GM19193 (cell line): ENCODE data around the gene GPR158.

ENCODE experiments used
- POLR2A ChIP-seq: IDR thresholded peaks from 4 replicates; pipeline ENCODE4 v1.6.1; 2011; ENCODE audit not compliant: insufficient read depth, insufficient read length; ENCODE audit errors: extremely low read depth

The GPR158 gene

DNA sequence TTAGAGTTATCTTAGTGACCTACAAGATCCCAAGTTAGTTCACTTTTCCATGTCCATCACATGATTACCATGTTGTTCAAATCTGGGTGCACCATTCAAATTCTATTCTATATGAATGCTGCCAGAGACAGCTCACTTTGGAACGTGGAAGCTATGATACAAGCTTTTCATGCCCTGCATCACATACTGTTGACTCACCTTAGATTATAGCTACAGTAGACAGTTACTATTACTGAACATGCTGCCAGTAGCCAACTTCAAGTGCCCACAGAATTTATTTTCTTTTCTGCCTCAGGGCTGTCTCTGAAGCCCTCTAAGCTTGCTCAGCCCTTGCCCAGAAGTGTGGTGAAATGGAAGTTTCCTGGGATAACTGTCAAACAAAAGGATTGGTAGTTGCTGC, 231.1 kb downstream of the GPR158 start:
- TF ChIP-seq POLR2A, result no peak

GRCh38 chr10:25417611-25418010, 242.8 kb downstream of the GPR158 start:
- no peak for TF ChIP-seq POLR2A

DNA sequence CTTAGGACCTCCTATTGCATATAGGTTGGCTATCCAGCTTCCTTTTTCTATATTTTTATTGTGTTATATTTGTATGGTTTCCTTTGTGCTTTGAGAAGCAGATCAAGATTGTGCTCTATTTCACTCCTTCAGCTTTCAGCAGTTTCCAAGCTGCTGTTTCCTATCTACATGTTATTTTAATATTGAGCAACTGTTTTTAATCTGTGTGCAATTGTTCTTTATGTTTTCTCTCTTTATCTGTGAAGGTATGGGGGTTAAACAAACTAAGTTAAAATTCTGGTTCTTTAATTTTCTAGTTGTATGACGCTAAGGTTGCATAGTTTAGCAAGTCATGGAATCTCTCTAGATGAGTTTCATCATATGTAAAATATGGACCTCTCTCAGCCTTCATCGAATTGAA, 251.0 kb downstream of the GPR158 start:
- TF ChIP-seq POLR2A, result no peak

DNA sequence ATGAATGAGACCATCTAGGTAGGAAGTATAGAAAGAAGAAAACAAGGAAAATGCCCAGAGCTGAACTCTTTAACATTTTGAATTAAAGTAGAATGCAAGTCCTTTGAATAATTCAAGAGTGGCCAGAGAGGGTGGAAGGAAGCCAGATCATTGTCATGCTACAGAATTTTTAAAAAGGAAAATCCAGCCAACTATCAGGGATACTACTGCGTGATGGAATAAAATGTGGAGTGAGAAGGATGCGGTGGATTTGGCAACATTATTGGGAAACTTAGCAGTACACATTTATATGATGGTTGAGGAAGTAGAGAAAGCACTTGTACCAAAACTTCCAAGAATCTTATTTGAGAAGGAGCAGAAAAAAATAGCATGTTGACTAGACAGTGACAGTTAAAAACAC, 261.6 kb downstream of the GPR158 start:
- no peak for TF ChIP-seq POLR2A

DNA sequence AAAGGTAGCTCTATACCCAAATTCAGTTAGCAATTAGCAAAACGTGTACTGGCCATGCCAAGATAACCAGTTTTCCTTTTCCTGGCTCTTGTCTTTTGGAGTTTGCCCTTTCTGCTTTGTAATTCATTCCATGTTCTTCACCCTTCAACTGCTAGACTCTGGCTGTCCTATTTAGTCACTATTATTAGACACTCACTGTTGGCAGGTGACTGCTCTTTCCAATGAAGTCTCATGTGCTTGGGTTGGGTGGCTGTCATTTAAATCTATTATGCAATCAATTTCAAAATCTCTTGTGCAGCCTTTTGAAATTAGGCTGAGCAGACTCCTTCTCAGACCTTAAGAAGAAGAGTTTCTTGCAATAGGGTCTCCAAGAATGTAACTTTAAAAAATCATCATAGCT, 266.5 kb downstream of the GPR158 start:
- TF ChIP-seq POLR2A, result no peak

GRCh38 chr10:25444266-25444665, 269.5 kb downstream of the GPR158 start:
- no peak for TF ChIP-seq POLR2A

DNA sequence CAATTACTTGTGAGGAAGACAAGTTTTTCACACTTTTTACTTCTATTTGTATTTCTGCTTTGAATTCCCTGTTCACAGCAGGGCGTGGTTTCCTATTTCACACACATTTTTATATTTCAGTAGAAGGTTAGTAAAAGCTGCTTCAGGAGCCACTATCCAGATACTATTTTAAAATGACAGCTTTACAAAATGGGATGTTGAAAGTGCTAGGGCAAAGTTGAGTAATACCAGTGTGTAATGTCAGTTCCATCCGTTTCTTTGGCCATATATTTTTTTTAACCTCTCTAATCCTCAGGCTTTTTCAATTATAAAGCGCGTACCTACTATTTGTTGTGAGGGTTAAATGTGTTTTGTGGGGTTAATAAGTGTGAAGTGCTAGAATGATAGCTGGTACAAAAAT, 276.6 kb downstream of the GPR158 start:
- TF ChIP-seq POLR2A, result no peak

DNA sequence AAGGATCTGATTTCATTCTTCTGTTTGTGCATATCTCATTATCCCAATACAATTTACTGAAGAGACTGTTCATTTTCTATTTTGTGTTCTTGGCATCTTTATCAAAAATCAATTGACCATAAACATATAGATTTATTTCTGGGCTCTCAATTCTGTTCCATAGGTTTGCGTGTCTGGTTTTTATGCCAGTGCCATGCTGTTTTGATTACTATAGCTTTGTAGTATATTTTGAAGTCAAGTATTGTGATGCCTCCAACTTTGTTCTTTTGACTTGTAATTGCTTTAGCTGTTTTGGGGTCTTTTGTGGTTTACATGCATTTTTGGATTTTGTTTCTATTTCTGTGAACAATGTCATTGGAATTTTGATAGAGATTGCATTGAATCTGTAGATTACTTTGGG, 278.8 kb downstream of the GPR158 start:
- no peak for TF ChIP-seq POLR2A

- TF ChIP-seq POLR2A, result no peak
Observed at GRCh38 chr10:25455980-25456567, 281.3 kb downstream of the GPR158 start.

DNA sequence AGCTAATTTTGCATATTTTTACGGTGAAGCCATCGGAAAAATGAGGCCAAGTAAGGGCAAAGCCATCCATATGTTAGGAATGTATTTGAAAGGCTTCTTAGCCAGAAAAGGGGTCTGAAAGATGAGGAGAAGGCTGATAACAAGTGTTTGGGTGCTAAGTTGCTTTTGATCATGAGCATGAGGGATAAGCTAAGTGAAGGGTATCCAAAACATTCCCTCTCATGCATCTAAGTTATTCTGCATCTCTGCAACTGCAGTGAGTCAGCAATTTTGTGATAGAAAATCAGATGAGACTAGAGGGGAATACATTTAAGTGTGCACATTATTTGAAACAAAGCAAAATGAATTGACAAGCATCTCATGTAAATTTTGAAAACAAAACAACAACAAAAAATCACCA, 282.8 kb downstream of the GPR158 start:
- TF ChIP-seq POLR2A, result no peak

GRCh38 chr10:25465582-25466372, 291.0 kb downstream of the GPR158 start:
- TF ChIP-seq POLR2A, result no peak

- no peak for TF ChIP-seq POLR2A
Observed at GRCh38 chr10:25467881-25468280, 293.1 kb downstream of the GPR158 start.

GRCh38 chr10:25481467-25481866, 306.7 kb downstream of the GPR158 start:
- TF ChIP-seq POLR2A, result no peak

DNA sequence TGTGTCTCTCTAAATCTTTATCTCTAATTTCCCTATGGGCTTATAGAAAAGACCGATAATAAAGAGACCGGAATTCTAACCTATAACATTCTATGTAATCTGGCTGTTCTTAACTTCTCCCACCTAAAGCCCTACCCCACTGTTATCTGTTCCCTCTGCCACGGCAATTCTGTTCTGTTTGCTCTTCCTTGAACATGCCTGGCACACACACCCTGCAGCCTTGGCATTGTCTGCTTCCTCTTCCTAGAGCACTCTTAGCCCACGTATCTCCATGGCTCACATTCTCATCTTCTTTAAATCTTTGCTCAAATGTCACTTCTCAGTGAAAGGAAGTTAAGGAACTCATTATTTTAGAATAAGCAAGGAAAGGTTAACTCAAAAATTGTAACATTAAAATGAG, 309.2 kb downstream of the GPR158 start:
- TF ChIP-seq POLR2A, result no peak

DNA sequence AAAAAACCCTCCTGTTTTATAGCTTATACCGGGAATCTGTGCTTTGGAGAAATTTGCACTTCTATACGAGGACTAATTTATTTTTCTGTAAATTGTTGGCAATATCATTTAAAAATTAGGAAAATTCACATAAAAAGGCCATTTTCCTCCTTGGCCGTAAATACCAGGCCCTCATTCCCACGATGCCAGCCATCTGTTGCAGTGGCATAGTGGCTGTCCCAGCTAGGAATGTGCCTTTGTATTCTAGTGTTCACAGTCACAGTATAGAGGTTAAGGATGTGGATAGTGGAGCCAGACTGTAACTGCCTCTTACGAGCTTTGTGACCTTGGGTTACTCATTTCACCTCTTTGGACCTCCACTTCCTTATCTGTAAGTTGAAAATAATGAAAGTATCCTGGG, 312.5 kb downstream of the GPR158 start:
- TF ChIP-seq POLR2A, result no peak

- TF ChIP-seq POLR2A, result no peak
Observed at GRCh38 chr10:25492040-25492439, 317.2 kb downstream of the GPR158 start.
